Dermis microvascular lymphatic vessel endothelial cell (primary cell): ENCODE results near the gene NRIP1. TPM values are rescaled to one million over a fixed set of nuclear protein-coding genes. Genes with fewer than 3 reads are reported as not detected.
A peak's percentile ranks its signal among the peaks of the same experiment; 100 is the strongest.
"Not testable (repeated sequence)": the region's sequence is repeated elsewhere in the genome, so short reads cannot be mapped to it uniquely, and the experiment has no call there.

ENCODE experiments used
- DNase-seq, 2 donors: peaks; one replicate each; pipeline versions ENCODE4 v3.0.0 to v3.0.0-alpha.2; 2010; ENCODE audit warnings: low read depth in 2 of 2
- total RNA-seq: library from RNA; depleted of rRNA; stranded (reverse); fragments of >200 nt; gene quantifications from 2 replicates; pipeline ENCODE4 v1.2.1, GENCODE V29; 2014

The NRIP1 gene
- total RNA-seq, 1 donor from 2014 or later: 35.6 TPM

DNA sequence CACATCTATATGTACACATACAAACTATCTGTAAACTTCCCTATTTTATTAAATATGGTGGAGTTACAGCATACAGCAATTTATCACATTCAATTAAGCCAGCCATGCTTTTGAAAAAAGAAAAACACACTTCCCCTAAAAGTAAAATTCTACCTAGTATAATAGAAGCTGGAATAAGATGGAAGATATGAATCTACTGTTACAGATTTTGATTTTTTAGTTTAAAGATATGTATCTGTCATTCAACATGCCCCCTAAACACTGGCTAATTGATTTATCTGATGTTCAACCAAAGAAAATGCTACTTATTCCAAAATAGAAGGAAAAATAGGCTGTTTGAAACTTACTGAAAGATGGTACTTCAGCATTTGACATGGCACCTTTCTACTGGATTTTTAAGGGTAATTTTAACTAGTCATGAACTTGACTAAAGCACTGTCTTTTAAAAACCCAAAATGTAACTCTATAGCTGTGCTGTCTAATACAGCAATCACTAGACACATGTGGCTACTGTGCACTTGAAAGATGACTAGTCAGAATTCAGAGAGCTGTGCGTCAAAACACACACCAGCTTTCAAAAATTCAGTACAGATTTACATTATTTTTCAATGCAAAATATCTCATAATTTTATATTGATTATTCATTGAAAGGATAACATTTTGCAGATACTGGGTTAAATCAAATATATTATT lies 25.0 kb downstream of the NRIP1 start:
- DNase-seq: no peak

DNA sequence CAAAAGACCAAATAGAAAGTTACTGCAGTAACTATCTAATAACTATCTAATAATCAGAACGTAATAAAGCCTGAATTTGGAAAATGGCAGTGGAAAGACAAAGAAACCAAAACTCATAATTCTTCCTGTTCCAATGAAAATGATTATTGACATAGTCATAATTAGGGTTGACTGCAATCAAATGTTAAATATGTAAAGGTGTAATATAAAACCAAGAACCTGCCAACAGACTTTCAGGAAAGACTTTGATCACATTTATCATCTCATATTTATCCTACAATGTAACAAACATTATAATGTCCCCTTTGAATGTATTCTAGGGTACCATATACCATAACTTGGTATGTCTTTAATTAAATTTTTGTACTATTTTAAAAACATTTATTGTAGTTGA lies 26.9 kb downstream of the NRIP1 start:
- no peak for DNase-seq

DNA sequence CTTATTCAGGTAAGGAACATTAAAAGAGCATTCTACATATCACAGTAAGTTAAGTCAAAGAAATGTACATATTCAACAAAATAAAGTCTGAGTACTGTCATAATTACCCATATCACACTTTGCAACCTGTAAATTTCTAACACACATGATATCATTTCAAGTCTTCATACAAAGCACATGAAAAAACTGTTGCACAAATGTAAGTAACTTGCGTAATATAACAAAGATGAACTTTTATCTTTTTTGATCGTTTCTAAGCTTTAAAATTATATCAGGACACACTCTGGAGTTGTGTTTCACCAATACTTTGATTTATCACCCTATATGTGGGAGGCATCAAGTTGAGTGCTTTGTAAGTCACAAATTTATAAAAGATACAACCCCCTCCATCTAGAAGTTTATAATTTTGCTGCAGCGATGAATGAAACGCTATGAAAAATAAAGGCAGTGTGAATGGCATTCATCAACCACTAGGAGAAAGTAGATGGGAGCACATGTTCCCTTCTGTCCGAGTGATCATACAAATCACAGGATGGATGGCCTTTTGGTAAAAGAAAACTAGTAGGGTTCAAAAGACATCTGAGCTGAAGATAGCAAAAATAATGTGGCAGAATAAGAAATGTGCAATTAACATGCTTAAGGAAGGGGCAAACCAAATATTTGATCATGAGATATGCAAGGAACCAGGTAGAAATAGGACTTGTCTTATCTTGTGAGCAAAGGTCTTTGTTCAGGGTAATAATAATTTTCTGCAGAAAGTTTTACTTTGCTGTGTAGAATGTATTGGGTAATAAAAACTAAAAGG lies 27.5 kb downstream of the NRIP1 start:
- no peak for DNase-seq

DNA sequence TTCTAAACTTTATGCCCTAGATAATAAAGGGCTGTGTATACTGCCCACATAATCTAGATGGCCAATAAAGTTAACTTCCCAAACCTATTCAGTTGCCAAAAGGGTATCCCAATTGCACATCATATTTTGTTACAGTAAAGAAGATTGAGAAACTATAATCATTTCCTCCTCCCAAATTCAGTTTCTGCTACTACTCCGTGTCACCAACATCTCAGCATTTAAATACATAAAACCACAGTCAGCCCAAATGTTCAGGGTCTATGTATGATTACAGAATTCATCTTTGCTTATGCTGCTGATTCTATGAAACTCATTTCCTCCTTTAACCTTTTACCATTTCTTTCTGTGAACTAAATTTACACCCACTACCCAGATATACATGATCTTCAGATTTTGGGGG lies 28.6 kb downstream of the NRIP1 start:
- no peak for DNase-seq

DNA sequence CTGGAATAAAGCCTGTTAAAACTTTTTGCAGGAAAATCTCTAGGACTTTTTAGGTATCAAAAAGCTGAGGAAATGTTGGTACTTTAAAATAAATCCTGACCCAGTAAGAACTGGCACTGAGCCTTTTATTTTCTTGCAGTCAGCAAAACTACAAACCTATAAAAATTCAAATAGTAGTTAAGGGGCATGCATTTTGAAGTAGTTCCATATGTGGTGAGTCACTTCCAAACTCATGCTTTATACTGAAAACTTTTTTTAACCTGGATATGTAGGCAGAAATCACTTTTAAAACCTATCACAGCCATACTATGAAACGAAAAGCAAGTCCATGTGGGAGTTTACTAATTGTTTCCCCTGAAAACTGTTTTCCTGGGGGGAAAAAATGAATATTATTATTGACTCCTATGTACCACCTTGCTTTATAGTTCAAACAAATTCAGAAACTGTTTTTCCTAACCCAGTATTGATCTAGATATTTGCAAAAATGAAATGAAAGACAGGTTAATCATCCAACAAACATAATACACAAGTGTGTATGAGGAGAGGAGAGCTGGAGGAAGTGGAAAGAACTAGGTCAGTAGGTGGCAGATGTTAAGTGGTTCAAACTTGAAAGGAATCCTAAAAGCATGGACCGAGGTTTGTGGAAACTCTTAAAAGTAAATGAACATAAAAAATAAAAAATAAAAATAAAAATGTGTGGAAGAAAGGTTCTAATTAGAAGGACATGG lies 30.5 kb downstream of the NRIP1 start:
- peak in 1 of 2 donors; percentile 10 for DNase-seq

DNA sequence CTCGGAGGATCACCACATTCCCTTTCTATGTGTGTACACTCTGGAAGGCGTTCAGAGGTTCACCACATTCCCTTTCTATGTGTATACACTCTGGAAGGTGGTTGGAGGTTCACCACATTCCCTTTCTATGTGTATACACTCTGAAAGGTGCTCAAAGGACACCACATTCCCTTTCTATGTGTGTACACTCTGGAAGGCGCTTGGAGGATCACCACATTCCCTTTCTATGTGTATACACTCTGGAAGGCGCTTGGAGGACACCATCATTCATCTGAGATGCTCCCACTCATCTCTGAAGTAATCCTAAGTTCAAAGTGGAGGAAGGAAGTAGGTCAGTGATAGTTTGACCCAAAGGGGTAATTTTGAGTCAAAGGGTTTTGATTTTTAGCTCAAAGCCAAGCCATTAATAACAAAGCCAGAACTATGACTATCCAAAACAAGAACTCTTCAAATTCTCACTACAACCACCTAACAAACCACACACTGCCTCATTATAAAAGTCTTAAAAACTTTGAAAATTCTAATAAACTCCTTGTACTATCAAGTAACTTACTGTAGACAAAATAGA lies 32.9 kb downstream of the NRIP1 start:
- no peak for DNase-seq

DNA sequence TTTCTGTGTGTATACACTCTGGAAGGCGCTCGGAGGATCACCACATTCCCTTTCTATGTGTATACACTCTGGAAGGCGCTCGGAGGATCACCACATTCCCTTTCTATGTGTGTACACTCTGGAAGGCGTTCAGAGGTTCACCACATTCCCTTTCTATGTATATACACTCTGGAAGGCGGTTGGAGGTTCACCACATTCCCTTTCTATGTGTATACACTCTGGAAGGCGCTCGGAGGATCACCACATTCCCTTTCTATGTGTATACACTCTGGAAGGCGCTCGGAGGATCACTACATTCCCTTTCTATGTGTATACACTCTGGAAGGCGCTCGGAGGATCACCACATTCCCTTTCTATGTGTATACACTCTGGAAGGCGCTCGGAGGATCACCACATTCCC lies 33.4 kb downstream of the NRIP1 start:
- DNase-seq: not testable (repeated sequence)

DNA sequence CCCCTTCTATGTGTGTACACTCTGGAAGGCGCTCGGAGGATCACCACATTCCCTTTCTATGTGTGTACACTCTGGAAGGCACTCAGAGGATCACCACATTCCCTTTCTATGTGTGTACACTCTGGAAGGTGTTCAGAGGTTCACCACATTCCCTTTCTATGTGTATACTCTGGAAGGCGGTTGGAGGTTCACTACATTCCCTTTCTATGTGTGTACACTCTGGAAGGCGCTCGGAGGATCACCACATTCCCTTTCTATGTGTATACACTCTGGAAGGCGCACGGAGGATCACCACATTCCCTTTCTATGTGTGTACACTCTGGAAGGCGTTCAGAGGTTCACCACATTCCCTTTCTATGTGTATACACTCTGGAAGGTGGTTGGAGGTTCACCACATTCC lies 33.9 kb downstream of the NRIP1 start:
- DNase-seq: not testable (repeated sequence)

DNA sequence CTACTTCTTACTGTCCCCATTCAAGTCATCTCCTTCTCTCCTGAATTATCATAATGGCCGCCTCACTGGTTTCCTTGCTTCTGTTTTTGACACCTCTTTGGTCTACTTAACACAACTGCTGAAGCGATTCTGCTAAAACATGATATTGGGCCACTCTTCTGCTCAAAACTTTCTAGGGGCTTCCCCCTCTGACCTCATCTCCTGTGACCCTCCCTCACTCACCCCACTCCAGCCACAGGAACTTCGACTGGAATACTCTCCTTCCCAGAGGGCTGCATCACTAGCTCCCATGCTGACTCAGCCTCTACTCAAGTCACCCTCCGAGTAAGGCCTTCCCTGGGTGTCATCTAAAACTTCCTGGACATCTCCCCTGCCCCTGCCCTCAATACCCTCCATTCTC lies 35.7 kb downstream of the NRIP1 start:
- no peak for DNase-seq

DNA sequence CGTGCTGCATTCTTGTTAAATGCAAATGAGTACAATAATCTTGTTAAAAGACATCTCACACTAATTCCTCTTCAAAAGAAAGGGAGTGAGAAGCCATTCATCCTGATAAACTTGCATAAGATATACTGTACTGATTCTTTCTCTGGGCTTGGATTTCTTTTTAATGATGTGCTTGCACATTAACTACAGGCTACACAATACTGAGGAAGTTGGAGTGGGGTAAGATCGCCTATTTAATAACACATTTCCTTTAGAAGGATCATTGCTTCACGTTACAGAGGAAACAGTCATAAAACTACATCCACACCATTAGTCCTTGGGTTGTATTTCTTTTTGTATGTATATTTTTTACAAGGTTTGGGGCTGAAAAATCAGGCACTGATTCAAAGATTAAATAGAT lies 36.6 kb downstream of the NRIP1 start:
- peak in 1 of 2 donors; percentile 10 for DNase-seq

DNA sequence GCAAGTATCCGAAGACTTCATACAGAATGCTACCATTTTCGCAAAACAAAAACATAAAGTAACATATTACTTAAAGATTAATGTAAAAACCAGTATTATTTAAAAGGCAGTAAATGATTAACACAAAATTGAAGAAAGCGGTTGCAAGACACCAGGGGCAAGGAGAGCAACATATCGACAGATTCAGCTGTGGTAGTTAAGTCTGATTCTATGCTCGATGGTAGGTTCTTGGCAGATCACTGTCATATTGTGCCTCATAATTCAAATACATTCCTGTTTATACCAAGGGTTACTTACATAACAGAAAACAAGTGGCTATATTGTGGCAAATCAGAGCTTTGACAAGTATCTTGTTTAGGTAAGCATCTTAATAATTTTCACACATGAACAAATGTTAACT lies 37.7 kb downstream of the NRIP1 start:
- no peak for DNase-seq

DNA sequence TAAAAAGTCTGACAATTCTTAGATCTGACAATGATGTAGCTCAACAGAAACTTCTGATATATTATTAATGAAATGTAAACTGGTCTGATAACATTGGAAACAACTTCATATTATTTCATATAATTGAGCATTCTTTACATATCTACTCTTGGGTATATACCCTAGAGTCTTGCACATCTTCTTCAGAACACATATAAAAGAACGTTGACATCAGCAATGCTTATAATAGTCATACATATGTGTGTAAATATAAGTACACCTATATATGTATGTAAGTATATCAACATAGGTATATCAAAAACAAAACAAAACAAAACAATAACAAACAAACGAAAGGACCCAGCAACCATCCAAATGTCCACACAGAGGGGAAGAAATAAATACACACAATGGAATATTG lies 38.4 kb downstream of the NRIP1 start:
- no peak for DNase-seq

DNA sequence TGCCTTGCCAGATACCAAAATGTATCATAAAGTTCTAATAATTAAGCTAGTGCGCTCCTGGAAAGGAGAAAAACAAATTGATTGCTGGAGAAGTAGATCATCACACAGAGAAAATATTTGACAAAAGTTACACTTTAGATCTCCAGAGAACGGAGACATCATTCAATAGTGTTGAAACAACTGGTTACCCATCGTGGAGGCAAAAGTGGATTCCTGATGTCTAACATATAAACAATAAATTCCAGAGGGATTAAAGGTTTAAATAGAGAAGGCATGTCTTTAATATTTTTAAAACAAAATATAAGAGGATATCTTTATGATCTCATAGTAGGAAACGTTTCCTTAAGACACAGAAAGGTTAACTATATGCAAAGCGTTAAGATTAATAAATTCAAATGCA lies 41.0 kb downstream of the NRIP1 start:
- DNase-seq: no peak

DNA sequence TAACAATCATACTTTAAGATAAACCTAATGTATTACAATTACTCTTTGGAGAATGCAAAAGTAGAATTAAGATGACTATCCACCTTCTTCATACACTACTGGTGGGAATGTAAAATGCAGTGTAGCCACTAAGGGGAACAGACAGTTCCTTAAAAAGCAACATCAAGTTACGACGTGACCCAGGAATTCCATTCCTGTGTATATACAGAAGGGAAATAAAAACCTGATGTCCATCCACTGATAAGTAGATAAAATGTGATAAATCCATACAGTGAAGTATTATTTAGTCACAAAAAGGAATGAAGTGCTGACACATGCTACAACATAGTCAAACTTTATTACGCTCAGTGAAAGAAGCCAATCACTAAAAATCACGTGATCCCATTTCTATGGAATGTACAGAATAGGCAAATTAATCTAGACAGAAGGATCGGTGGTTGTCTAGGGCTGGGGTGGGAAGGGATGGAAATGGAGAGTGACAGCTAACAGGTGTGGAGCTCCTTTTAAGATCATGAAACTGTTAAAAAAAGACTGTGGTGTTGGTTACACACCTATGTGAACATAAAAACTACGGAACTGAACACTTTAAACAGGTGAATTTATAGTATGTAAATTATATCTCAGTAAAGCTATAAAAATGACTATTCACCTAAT lies 42.1 kb downstream of the NRIP1 start:
- no peak for DNase-seq

DNA sequence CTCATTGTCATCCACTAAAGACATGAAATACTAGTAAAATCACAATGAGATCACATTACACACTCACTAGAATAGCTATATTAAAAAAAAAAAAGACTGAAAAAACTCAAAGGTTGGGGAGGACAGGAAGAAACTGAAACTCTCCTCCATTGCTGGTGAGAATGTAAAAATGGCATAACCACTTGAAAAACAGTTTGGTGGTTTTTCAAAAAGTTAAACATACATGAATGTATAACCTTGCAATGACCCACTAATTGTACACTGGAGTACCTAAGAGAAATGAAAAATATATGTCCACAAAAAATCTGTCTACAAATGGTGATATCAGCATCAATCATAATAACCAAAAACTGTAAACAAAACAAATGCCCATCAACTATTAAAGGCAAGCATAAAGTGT lies 44.0 kb downstream of the NRIP1 start:
- no peak for DNase-seq

DNA sequence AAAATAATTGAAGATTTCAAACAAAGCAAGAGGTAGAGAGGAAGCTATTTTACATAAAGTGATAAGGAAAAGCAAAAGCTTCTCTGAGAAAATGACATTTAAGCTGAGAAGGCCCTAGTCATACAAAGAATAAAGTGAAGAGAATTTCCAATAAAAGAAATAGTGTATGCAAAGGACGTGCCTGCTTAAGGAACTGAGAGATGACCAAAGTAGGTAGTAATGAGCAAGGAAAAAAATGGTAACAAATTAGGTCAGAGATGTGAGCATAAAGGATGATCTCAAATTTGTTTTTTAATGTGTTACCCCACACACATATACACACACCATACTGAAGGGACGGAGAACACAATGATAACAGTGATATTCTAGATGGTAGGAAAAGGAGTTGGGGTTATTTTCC lies 46.4 kb downstream of the NRIP1 start:
- DNase-seq: no peak

DNA sequence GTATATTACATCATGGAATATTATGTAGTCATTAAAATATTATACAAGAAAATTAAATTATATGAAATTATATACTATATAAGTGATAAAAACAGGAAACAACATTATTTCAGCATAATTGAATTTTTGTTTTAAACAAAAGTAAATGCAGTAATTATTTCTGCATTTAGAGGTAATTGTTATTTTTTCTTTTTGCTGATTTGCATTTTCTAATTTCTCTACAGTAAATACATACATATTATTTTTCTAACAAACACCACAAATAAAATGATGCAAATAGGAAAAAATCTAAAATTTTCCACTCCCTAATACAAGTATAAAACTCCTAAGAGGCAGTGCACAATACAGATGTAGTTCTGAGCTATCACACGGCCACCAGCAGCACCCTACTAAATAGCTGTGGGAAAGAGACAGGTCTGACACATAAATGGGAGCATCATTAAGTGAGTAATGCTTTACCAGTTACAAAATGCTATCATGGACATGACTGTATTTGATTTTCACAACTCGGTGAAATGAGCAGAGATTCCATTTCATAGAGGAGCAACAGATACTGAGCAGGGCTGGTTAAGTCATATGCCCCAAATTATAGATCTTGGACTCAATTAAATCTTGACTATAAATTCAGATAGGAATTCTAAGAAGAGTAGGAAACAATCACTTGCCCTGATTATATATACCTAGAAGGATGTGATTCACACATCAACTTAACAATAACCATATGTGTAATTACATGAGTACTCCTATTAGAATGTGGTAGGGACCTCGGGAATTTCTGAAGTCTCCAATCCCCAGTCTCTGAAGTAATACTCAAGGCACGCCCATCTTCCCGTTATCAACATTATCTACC lies 49.0 kb downstream of the NRIP1 start:
- peak in 1 of 2 donors; percentile 6 for DNase-seq

DNA sequence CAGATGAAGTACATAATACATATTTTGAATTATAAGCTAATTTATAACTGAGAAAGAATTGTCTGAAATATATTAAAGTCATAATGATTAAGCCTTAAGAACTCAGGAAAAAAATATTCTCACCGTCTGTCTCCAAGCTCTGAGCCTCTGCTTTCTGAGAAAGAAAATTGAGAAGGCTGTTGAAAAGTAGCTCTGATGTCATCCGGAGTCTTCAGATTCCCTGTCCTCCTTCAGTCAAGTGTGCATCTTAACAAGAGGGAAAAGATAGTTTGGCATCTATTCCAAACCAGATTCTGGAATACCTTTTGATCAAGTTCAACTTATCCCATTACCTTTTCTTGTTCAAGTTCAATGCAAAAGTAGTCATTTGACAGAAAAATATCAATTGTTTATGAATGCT lies 50.6 kb downstream of the NRIP1 start:
- no peak for DNase-seq

DNA sequence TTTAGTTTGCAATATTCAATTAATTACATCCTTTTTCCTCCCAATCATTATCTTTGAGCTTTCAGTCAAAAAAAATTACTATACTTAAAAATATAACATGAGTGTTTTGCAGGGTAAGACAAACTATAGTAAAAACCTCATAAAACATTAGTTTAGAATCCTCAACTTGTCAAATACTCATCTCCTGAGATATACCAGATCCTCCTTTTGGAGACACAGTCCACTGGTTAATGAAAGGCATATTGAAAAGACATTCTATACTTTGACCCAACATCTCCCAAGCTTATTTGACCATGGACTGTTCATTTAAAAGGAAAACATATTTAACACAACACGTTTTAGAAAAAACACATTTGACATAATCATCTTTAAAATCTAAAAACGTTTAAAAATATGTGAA lies 52.8 kb downstream of the NRIP1 start:
- no peak for DNase-seq

DNA sequence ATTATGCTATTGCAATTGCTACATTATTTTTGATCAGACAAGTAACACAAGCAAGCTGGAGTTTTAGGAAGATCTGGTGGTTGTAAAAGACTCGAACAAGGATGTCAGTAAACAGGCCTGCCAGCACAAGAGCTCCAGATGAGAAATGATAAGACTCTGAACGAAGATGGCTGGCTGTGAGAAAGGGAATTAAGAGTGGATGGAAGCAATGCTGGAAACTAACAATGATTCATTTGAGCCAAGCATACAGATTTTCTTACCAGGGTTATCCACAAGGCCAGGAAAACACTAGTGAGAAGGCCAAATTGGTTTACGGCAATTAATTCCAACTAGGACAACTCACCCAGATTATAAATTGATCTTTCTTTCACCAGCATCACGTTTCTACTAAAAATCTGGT lies 54.2 kb downstream of the NRIP1 start:
- no peak for DNase-seq
